HG02678 (cell line): ENCODE data around the gene SNAI1.
"Not testable (repeated sequence)": the region's sequence is repeated elsewhere in the genome, so short reads cannot be mapped to it uniquely, and the experiment has no call there.

Source experiments
- ATAC-seq: cut with Tn5 transposase; IDR thresholded peaks from one replicate; pipeline ENCODE4 v1.9.1; 2021; ENCODE audit warnings: mild to moderate bottlenecking, moderate library complexity; ENCODE audit not compliant: unreplicated experiment

Gene SNAI1

DNA sequence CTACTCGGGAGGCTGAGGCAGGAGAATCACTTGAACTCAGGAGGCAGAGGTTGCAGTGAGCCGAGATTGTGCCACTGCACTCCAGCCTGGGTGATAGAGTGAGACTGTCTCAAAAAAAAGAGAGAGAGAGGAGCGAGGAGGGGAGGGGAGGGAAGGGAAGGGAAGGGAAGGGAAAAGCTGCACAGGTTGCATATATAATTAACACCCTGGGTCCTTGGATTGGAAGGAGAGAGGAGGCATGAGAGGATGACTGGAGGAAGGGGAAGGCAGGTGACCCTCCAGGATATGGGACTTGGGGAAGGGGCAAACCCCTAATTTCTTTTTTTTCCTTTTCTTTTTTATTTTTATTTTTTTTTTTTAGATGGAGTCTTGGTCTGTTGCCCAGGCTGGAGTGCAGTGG is 28.8 kb downstream of the SNAI1 start:
- not testable (repeated sequence) for ATAC-seq

DNA sequence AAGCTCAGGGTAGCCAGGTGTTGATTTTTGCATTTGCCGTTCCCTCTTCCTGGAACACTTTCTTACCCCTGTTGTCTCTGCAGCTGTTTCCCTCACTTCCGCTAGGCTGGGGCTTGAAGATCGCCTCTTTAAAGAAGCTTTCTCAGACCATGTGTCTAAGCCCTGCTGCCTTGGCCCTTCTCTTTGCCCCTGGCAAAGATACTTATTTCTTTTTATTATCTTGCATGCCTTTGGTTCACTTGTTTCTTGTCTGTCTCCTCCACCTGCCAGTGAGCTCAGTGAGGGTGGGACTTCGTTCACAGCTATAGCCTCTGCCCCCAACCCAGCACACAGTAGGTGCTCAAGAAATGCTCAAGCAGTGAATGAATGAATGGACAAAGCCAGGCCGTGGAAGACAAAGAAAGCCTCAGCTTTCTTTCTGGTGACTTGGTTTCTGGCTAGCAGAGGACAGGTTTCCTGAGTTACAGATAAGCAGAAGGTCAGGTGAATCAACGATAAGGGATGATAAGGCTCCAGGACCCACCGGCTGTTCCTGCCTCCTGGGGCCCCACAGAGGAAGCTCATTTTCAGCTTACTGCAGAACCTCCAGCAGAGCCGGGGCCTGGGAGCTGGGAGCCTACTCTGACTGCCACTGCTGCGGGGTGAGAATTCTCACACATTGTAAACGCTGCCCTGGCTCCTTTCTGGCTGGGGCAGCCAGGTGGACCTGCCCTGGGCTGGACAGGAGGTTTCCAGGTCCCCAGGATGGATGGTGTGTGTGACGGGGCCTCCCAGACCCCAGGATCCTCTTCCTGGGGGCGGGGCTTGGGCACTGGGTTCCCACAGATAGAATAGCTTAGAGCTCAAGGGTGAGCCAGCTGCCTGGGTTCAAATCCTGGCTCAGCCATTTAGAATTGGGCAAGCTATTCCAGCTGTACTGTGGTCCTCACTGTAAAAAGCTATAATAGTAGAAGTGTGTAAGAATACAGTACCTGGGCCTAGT is 29.8 kb downstream of the SNAI1 start:
- ATAC-seq = peak; percentile 60

DNA sequence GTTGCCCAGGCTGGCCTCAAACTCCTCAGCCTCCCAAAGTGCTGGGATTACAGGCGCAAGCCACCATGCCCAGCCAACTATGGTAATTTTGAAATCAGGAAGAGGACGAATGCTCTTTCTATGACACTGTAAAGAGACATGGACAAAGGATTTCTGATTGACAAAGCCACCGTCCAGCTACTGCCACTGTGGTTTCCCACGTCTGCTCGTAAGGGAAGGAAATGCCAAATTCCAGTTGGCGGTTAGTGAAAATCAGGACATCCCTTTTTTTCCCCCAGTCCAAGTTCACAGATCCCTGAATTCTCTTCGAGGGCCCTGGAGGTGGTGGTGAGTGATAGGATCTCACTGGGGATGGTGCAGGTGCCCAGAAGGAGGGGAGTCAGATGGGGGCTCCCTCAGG is 31.2 kb downstream of the SNAI1 start:
- ATAC-seq = no peak

DNA sequence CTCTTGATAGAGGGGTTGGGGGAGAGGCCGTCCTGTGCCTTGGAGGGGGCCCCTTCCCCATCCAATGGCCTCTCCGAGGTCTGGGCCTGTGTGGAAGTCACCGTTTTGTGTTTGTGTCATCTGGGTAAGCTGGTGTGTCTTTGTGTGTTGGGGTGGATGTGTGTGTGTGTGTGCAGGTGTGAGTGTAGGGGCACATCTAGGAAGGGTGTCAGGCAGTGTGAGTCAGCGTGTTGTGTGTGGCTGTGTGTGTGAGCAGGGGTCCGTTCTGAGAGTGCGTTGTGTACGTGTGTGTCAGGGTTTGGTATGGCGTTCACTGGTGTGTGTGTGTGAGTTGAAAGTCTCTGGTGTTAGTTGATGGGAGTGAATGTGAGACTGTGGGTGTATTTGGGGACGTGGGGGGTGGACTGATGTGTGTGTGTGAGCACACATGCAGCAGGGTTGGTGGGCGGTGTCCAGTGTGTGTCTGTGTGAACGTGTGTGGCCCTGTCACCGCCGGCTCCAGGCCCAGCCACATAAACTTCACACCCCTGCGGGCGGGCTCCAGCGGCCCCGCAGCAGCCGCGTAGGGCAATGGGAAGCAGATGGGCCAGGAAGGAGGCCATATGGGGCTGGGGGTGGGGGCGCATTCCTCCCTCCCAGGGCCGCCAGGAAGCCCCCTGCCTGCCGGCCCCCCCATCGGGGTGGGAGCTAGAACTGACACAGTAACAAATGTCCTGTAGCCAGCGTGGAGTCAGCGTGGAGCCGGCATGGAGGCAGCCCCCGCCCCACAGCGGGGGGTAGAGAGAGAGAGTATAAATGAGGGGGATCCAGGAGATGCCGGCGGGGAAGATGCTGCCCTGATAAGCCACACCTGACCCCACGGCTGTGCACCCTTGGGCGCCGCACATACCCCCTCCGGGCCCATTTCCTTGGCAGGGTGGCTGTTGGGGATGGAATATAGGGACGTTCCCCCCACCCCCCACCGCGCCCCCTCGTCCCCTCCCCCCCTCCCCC is 32.1 kb downstream of the SNAI1 start:
- ATAC-seq = no peak

DNA sequence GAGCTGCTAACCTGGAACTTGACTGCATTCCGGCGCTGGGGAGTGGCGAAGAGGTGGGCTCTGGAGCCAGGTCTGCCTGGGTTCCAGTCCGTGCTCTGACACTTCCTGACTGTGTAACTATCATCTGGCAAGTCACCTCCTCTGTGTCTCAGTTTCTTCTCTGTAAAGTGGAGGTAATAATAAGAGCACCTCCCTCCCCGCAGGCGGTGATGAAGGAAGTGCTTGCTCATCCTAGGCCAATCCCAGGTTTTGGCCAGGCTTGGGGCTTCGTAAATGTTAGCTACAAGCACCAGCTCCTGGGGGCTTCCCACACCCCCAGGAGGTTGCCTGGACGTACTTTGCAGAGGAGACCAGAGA is 32.8 kb downstream of the SNAI1 start:
- ATAC-seq = no peak

DNA sequence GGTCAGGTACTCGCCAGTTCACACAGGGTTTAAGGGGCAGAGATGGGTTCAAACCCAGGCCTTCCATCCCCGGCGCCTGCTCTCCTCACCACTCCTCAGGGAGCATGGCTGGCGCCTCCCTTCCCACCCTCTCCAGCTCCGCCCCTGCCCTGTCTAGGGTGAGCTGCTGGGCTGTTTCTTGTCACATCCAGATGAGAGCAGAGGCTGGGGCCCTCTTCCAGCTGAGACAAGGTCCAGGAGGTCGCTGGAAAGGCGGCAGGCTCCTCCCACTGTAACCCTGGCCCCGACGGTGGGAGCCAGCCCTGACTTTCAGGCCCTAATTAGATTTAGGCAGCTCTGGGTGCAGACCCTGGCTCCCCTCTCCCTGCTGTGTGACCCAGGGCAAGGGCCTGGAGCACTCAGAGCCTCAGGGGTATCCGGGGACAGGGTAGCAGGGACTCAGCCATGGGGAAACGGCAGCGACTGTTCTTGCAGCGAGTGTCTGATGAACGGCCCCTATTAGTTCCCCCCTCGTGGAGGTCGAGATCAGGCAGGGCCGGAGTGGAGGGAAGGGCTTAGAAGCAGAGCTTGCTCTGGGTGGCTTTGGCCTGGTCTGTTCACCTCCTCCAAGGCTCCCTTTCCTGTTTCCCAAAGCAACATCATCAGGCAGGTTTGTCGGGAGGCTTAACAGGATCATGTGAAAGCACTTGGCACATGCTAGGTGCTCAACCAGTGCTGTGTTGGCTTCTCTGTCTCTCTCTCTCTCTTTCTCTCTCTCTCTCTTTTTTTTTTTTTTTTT is 33.4 kb downstream of the SNAI1 start:
- no peak for ATAC-seq

DNA sequence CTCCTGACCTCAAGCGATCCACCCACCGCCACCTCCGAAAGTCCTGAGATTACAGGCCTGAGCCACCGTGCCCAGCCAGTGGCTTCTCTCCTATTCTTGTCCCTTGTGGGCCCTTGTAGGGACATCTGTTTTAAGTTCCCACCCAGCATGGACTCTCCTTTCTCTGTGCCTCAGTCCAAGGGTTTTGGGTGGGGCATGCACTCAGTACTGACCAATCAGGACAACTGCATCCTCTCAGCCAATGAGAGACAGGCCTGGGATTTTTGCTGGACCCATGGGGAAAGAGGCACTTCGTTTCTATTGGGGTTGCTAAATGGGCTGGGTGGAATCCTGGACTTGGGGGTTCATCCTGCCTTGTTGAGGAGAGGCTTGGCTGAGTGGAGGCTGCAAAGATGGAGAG is 34.4 kb downstream of the SNAI1 start:
- ATAC-seq = no peak

DNA sequence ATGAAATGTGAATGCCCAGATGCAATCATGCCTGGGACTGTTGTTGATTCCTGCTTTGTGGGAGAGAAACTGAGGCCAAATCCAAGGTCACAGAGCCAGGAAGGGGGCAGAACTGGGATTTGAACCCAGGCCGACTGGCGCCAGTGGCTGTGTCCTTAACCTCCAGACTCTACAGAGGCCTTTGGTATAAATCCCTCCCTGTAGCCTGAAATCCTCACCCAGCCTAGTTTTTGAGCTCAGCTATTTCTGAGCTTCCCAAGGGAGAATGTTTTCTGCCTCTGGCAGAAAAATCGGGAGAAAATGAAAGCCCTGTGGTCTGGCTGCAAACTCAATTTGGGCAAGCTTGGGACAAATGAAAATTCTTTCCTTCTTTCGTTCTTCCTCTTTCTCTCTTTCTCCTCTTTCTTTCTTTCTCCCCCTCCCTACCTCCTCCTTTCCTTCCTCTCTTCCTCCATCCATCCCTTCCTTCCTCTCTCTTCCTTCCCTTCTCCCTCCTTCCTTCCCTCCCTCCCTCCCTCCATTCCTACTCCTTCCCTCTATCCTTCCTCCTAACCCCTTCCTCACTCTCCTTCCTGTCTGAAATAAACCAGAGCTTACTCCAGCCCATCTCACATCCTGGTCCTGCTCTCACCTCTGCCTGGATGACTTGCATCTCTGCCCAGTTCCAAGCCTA is 34.9 kb downstream of the SNAI1 start:
- ATAC-seq = no peak

DNA sequence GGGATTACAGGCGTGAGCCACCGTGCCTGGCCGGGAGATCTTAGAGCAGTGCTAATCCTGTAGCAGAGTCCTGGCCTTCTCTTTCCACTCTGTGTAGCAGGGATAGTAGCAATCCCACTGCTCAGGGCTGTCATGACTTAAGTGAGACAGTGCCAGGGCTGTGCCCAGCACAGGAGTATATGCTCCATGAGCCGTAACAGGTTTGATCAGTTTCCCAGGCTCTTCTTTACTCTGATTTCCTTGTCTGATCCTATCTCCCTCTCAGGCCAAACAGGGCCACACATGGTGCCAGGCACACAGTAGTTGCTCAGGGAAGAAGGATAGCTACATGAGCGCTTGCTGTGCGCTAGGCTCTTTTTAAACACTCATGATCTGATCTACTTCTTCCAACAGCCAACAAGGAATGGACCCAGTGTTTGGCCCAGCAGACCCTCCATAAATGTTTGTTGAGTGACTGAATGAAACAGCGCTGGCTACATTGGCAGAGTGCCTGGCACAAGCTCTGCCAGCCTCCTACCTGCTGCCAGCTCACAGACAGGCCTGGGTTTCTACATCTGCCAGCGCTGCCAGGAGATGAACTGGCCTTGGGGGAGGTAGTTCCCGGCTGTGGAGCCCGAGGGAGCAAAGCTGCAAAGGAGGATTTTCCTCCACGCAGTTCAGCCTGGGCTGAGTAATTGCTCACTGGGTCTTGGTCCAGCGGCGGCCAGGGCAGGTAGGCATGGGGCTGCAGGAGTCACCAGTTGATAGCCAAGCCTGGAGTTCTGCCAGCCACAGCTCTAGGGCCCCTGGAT is 36.9 kb downstream of the SNAI1 start:
- ATAC-seq = no peak

DNA sequence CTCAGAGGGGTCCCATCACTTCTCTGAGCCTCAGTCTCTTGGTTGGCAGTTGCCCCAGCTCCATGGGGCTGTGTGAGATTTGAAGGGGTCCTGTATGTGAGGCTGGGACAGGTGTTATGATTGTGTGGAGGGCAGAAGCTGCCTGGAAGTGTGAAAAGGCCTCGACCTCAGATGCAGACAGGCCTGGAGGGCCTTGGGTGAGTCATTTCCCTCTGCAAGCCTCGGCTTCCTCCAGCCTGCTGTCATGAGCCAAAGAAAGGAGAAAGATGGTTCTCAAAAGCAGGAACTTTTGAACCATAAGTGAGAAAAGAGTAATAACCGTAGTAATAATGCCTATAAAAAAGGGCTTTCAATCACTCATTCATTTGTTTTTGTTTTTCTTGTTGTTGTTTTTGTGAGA is 37.5 kb downstream of the SNAI1 start:
- no peak for ATAC-seq

DNA sequence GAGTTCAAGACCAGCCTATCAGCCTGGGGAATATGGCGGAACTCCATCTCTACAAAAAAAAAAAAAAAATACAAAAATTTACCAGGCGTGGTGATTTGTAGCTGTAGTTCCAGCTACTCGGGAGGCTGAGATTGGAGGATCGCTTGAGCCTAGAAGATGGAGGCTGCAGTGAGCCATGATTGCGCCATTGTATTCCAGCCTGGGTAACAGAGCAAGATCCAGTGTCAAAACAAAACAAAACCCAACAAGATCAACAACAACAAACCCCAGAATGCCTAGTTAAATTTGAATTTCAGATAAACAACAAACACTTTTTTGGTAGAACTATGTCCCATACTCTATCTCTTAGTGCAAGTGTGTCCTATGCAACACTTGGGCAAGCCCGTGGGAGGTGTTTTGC is 39.9 kb downstream of the SNAI1 start:
- ATAC-seq = no peak

DNA sequence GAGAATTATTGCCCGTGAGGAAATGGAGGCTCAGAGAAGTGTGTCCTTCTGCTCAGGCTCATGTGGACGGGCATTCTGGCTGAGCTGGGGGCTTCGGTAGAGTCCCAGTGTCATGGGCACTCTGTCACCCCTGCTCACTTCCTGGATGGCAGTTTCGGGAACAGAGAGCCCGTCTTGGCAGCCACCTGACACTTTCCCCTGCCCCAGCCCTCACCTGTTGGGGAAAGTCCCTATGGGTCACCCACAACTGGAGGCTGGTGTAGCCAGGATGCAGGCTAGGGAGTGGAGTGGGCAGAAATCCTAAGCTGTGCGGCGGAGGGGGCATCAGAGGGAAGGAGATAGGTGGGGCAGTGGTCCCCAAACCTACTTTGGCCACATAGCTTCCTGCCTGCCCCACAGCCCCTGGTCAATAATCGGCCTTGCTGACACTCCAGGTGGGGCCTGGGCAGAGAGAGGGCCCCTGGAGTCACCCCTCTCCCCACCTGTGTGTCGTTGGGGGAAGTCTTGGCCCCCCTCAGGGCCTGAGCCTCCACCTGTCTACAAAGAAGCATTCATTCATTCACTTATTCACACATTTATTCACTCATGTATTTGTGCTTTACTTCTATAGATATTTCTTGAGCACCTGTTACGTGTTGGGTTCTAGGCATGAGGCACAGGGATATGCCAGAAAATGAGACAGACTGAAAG is 40.5 kb downstream of the SNAI1 start:
- ATAC-seq = no peak

DNA sequence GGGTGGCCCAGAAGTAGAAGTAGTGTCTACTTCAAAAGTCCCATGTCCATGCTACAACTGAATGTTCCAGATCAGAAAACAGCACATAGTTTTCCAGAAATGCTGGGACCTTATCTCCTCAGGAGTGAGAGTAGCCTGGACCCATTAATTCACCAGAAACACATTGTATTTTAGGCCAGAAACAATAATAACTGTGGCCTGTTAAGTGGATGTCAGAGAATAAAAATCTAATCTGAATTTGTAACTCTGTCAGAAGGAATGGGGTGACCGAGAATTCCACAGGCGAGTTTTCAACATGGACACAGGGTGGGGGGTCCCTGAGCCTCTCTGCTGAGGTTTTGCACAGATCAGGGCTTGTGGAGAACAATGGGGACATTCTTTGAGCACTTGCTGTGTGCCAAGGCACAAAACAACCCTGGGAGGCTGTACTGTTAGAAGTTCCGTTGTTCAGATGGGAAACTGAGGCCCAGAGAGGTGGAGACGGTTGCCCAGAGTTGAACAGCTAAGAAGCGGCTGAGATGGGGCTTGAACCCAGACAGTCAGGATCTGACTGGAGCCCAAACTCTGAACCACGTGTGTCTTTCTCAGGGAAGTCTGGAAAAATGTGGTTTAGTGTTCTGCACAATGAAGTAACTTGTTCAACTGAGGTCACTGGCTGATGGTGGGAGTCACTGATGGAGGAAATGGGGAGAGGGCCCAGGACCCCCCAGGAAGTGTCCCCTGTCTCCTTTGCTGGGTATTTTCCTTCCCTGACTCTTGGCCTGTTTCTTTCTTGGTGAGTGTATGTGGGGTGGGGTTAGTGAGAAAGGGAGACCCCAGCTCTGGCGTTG is 44.2 kb downstream of the SNAI1 start:
- no peak for ATAC-seq

DNA sequence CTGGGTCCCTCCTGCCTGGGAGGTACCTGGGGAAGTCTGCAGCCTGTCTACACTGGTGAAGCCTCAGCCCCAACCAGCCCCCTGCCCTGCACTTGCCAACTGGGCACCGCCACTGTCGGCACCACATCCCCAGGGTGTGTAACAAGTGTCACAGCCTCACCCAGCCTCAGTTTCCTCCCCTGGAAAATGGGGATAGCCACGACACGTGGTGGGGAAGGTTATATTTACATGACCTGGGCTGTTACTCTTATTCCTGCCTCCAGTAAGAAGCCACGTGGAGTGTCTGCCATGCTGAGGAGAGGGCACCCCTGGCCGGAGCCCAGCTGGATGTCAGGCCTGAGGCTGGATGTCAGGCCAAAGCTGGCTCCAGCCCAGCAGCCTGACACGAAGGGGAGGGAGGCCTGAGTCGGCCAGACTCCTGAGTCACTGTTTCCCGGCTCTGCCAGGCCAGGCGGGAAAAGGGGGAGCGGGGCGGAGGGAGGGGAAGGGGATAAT is 44.9 kb downstream of the SNAI1 start:
- ATAC-seq = no peak

DNA sequence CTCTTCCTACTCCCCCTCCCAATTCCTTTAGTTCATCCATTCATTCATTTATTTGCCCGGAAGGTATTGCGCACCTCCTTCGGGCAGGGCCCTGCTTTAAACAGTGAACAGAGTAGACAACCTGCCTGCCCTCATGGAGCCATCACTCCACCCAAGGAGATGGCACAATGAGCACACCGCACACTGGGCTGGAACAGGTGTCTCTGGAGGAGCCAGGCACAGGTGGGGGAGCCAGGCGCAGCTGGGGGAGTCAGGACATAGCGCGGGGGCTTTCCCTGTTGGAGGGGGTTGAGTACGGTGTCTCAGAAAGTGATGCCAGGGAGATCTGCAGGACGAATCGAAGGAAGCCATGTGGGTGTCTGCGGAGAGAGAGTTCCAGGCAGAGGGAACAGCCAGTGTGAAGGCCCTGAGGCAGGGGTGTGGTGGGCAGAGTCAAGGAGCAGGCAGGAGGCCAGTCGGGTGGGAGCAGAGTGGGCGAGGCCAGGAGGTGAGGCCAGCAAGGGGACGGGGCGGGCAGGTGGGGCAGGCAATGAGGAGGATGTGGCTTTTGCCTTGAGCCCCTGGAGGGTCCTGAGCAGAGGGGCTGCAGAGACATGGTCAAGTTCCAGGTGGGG is 46.4 kb downstream of the SNAI1 start:
- no peak for ATAC-seq

DNA sequence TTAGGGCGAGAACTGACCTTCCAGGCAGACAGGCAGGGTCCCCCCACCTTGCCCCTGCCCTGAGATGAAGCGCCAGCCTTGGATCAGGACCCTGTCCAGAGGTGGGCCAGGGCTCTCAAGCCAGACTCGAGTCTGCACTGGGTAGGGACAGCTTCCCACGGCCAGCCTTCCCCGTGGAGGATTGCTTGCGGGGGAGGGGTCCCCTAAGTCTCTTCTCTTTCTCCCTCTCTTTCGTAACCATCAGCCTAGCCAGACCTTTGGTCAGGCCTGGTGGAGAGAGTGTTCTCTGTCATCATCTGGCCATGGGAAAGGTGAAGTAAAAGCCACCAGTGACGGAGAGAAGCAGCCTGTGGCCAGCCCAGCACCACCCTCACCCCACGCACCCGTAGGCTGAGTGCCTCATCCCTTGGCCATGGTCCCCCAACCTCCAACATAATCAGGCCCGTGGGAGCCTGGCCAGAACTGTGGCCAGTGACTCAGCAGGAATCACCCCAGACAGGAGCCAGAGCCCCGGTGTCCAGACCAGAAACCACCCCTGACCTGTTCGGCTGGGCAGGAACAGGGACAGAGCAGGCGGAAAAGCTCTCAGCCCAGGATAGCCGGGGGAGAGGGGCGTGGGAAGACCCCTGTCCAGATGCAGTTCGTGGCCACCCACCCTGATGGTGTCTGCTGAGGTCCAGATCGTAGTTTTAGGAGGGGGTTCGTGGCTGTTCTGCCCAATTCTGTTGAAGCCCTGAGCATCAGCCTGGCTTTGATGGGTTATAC is 47.1 kb downstream of the SNAI1 start:
- ATAC-seq = no peak
